MM.1S (cell line): ENCODE results near the gene AP1S2.

ENCODE experiments used
- DNase-seq: peaks from one replicate; pipeline ENCODE4 v3.0.0-alpha.2; 2015
- H2AFZ ChIP-seq: fragments of 300-600 bp; sonication (generic); 2 replicates; pipeline ENCODE4 v1.6.0; 2016; ENCODE audit warnings: antibody characterized with exemption, low read length
- H3F3A ChIP-seq: fragments of 300-600 bp; sonication (generic); 2 replicates; pipeline ENCODE4 v1.6.1; 2016; ENCODE audit warnings: mild to moderate bottlenecking, antibody characterized with exemption, low read length, moderate library complexity, mixed read lengths; ENCODE audit not compliant: insufficient read depth
- H3K27ac ChIP-seq: fragments of 300-600 bp; sonication (generic); 2 replicates; pipeline ENCODE4 v1.5.1; 2016; ENCODE audit warnings: mild to moderate bottlenecking, low read length
- H3K27me3 ChIP-seq: fragments of 300-600 bp; sonication (generic); replicated peaks from 2 replicates; pipeline ENCODE4 v1.6.0; 2016; ENCODE audit warnings: low read length; ENCODE audit not compliant: insufficient read depth
- H3K36me3 ChIP-seq: fragments of 300-600 bp; sonication (generic); replicated peaks from 2 replicates; pipeline ENCODE4 v1.6.1; 2016; ENCODE audit warnings: mild to moderate bottlenecking, low read length, mixed read lengths; ENCODE audit not compliant: insufficient read depth
- H3K4me1 ChIP-seq: fragments of 300-600 bp; sonication (generic); 2 replicates; pipeline ENCODE4 v1.6.1; 2016; ENCODE audit warnings: low read length, mixed read lengths
- H3K4me2 ChIP-seq: fragments of 300-600 bp; sonication (generic); 2 replicates; pipeline ENCODE4 v1.6.0; 2016; ENCODE audit warnings: low read depth, low read length
- H3K4me3 ChIP-seq: fragments of 300-600 bp; sonication (generic); 2 replicates; pipeline ENCODE4 v1.5.1; 2016; ENCODE audit warnings: low read length, mixed read lengths
- H3K79me2 ChIP-seq: fragments of 300-600 bp; sonication (generic); 2 replicates; pipeline ENCODE4 v1.6.1; 2016; ENCODE audit warnings: mixed run types, low read length, mixed read lengths
- H3K9ac ChIP-seq: fragments of 300-600 bp; sonication (generic); 2 replicates; pipeline ENCODE4 v1.6.1; 2016; ENCODE audit warnings: low read length, mixed read lengths
- H3K9me2 ChIP-seq: fragments of 300-600 bp; sonication (generic); replicated peaks from 2 replicates; pipeline ENCODE4 v1.6.1; 2016; ENCODE audit warnings: mild to moderate bottlenecking, low read length, mixed read lengths; ENCODE audit not compliant: insufficient read depth
- H3K9me3 ChIP-seq: fragments of 300-600 bp; sonication (generic); replicated peaks from 2 replicates; pipeline ENCODE4 v1.6.1; 2016; ENCODE audit warnings: mild to moderate bottlenecking, low read length, mixed read lengths; ENCODE audit not compliant: insufficient read depth
- H4K20me1 ChIP-seq: fragments of 300-600 bp; sonication (generic); 2 replicates; pipeline ENCODE4 v1.6.1; 2016; ENCODE audit warnings: mild to moderate bottlenecking, low read length, moderate library complexity, mixed read lengths; ENCODE audit not compliant: insufficient read depth
- CTCF ChIP-seq: fragments of 300-600 bp; sonication (generic); IDR thresholded peaks from 2 replicates; pipeline ENCODE4 v1.5.1; 2016; ENCODE audit warnings: antibody characterized with exemption, low read length, mixed read lengths
- EZH2 ChIP-seq: fragments of 300-600 bp; sonication (generic); optimal IDR thresholded peaks from 2 replicates; pipeline ENCODE3; 2017; ENCODE audit warnings: low read depth, mild to moderate bottlenecking, antibody characterized with exemption, low read length, mixed read lengths
- EZH2phosphoT487 ChIP-seq: fragments of 300-600 bp; sonication (generic); IDR thresholded peaks from 2 replicates; pipeline ENCODE4 v1.6.1; 2018; ENCODE audit warnings: antibody characterized with exemption, low read length

AP1S2 gene

GRCh38 chrX:15816886-15817285 lies 37.7 kb downstream of the AP1S2 start:
- Histone ChIP-seq H3K4me2 (no peak overlapping the region), H3K4me3 (no peak overlapping the region), H3K36me3 (no peaks in the 10 kb centered on the region), H3F3A (no peaks in the 10 kb centered on the region), H3K9me3 (no peaks in the 10 kb centered on the region), H3K4me1 (no peaks in the 10 kb centered on the region), H4K20me1 (no peaks in the 10 kb centered on the region), H3K9ac (no peak overlapping the region), H2AFZ (no peak overlapping the region), H3K27me3 (no peaks in the 10 kb centered on the region), H3K9me2 (no peaks in the 10 kb centered on the region), H3K79me2 (no peaks in the 10 kb centered on the region), H3K27ac (peak overlapping the region; percentile 8; the same call in 1 of the 2 replicates)
- DNase-seq, result peak; percentile 6
- TF ChIP-seq CTCF (no peak), EZH2phosphoT487 (no peak), EZH2 (no peak)

- H3K4me3 ChIP-seq, result no peak overlapping the region
- no peaks in the 10 kb centered on the region for H3K36me3 ChIP-seq
Measured at GRCh38 chrX:15816438-15816809, 38.2 kb downstream of the AP1S2 start.

DNA sequence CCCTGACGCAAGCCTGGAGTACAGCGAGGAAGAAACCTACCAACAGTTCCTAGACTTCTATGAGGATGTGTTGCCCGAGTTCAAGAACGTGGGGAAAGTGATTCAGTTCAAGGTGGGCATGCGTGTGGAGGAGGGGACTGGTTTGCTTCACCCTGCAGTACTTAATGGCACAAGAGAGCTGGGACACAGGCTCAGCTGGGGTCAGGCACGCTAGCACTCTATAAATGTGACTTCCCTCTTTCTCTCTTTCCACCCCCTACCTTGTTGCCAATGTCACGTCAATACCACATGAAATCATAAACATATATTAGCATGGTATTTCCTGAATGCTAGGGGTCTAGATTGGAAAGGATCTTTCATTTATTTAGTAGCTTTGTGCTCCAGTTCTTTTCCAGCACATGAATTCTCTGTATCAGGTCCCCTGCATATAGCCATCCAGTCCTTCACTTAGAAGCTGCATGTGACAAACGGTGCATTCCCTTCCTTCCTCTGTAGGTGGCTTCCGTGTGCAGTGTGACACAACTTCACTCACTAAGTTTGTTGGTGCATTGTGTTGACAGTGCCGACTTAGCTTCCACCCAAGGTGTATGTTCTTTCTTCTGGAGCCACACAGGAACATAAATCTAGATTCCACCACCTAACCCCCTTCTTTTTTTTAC lies 38.7 kb downstream of the AP1S2 start:
- Histone ChIP-seq H3K4me2 (no peak overlapping the region), H3K79me2 (no peaks in the 10 kb centered on the region), H3K9ac (no peak overlapping the region), H3K9me3 (no peaks in the 10 kb centered on the region), H4K20me1 (no peaks in the 10 kb centered on the region), H3K4me3 (no peak overlapping the region), H3K27ac (no peak overlapping the region), H2AFZ (no peak overlapping the region), H3K27me3 (no peaks in the 10 kb centered on the region), H3K36me3 (no peaks in the 10 kb centered on the region), H3K9me2 (no peaks in the 10 kb centered on the region), H3F3A (no peaks in the 10 kb centered on the region), H3K4me1 (no peaks in the 10 kb centered on the region)
- DNase-seq, result peak; percentile 37
- TF ChIP-seq EZH2 (no peak), EZH2phosphoT487 (no peak), CTCF (peak; percentile 50)

More at GRCh38 chrX:15816438-15816809, 38.2 kb downstream of the AP1S2 start:
- Histone ChIP-seq H3K4me1 (no peaks in the 10 kb centered on the region), H3K4me2 (no peak overlapping the region), H3K9me2 (no peaks in the 10 kb centered on the region), H4K20me1 (no peaks in the 10 kb centered on the region), H3K9ac (no peak overlapping the region), H2AFZ (no peak overlapping the region), H3K27me3 (no peaks in the 10 kb centered on the region), H3K79me2 (no peaks in the 10 kb centered on the region), H3F3A (no peaks in the 10 kb centered on the region), H3K27ac (peak overlapping the region; percentile 8; the same call in 1 of the 2 replicates), H3K9me3 (no peaks in the 10 kb centered on the region)
- DNase-seq, result no peak
- TF ChIP-seq CTCF, result no peak
- no peak for TF ChIP-seq EZH2phosphoT487
- no peak for TF ChIP-seq EZH2
